Peyer's patch (tissue), 4 donors: ENCODE results near the gene MCRIP1. TPM values are rescaled to one million over a fixed set of nuclear protein-coding genes. Genes with fewer than 3 reads are reported as not detected.

Experiments
- DNase-seq, 3 donors: peaks; one replicate each; pipeline ENCODE4 v3.0.0-alpha.2; 2017 to 2019
- H3K27ac ChIP-seq, 4 donors: fragments of 200-600 bp; sonication (generic); one replicate each; pipeline ENCODE4 v1.5.1; 2016 to 2019
- H3K27me3 ChIP-seq, 2 donors: fragments of 200-600 bp; sonication (generic); one replicate each; pipeline ENCODE4 v1.5.1; 2019
- H3K36me3 ChIP-seq, 3 donors: fragments of 200-600 bp; sonication (generic); one replicate each; pipeline ENCODE4 v1.5.1; 2016 to 2019
- H3K4me1 ChIP-seq, 4 donors: fragments of 200-600 bp; sonication (generic); one replicate each; pipeline ENCODE4 v1.5.1; 2016 to 2019
- H3K4me3 ChIP-seq, 4 donors: fragments of 200-600 bp; sonication (generic); 1 replicate in 3 of 4; 2 replicates in 1 of 4; pipeline ENCODE4 v1.5.1; 2016 to 2019; ENCODE audit warnings: mild to moderate bottlenecking in 1 of 4
- H3K9me3 ChIP-seq, 4 donors: fragments of 200-600 bp; sonication (generic); one replicate each; pipeline ENCODE4 v1.5.1; 2016 to 2019; ENCODE audit warnings: mild to moderate bottlenecking in 1 of 4
- CTCF ChIP-seq, 6 experiments: fragments of 450-650 bp in 4 of 6; fragments of 200-600 bp in 2 of 6; sonication (generic) in 1 of 6; IDR thresholded peaks; one replicate each; pipeline ENCODE4 v1.5.1; 2017 to 2019; ENCODE audit warnings: antibody characterized with exemption in 6 of 6, mild to moderate bottlenecking in 3 of 6, moderate library complexity in 1 of 6
- POLR2A ChIP-seq, 2 donors: fragments of 450-650 bp; IDR thresholded peaks; one replicate each; pipeline ENCODE4 v1.5.1; 2017; ENCODE audit warnings: antibody characterized with exemption in 2 of 2, mild to moderate bottlenecking in 2 of 2, moderate library complexity in 2 of 2
- total RNA-seq, 4 donors: library from RNA; depleted of rRNA; stranded (reverse); fragments of >200 nt; gene quantifications; one replicate each; pipeline ENCODE4 v1.1.0, GENCODE V29; 2016

Gene MCRIP1
- total RNA-seq, 4 donors from 2014 or later = 19.6 to 47.9 (median 28.8) TPM

GRCh38 chr17:81833921-81834830 is 1.1 kb upstream of the MCRIP1 start:
- peak overlapping the region; percentile 85 to 99 (median 94) for H3K27ac ChIP-seq
- peak overlapping the region; percentile 47 to 87 (median 84) for H3K4me3 ChIP-seq
- H3K4me1 ChIP-seq = peaks cover 0 to 23% (median 14%) of the 10 kb centered on the region in 4 donors
- TF ChIP-seq POLR2A (IDR thresholded peaks at IDR 0.05) (no peak), CTCF (IDR thresholded peaks at IDR 0.05) (no peak)
- no peaks in the 10 kb centered on the region for H3K9me3 ChIP-seq
- no peak for DNase-seq
- H3K36me3 ChIP-seq = no peaks in the 10 kb centered on the region
- no peaks in the 10 kb centered on the region for H3K27me3 ChIP-seq

DNA sequence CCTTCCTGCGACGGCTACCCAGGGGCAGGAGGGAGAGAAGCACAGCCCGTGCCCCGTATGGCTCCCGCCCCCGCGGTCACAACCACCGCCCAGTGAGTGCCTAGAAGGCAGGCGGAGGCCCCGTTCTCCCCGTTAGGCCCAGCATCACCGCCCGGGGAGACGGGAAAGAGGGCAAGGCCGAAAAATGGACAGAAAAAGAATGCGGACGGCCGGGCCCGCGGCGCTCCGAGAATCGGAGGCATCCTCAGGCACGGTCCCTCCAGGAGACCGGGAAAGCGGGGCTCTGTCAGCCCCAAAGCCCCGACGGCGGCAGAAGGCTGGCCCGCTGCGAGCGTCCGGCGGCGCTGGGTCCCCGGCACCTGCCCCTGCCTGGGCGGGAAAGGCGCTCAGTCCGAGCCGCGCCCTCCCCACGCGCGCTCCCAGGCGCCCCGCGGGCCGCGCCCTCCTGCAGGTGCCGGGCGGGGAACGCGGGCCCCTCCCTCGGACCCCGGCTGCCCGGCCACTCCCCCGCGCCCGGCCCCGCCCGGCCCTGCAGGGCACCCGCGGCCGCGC is 407 bp downstream of the MCRIP1 start:
- peaks cover 0 to 23% (median 14%) of the 10 kb centered on the region in 4 donors for H3K4me1 ChIP-seq
- peak overlapping the region; percentile 74 to 85 (median 82) for H3K4me3 ChIP-seq
- H3K27me3 ChIP-seq = no peaks in the 10 kb centered on the region
- peak overlapping the region; percentile 84 to 99 (median 86) for H3K27ac ChIP-seq
- no peaks in the 10 kb centered on the region for H3K36me3 ChIP-seq
- TF ChIP-seq POLR2A (IDR thresholded peaks at IDR 0.05) = peak; percentile 19 to 21
- TF ChIP-seq CTCF (IDR thresholded peaks at IDR 0.05) = no peak
- peak in 2 of 3 donors; percentile 32 to 61 for DNase-seq
- H3K9me3 ChIP-seq = no peaks in the 10 kb centered on the region

DNA sequence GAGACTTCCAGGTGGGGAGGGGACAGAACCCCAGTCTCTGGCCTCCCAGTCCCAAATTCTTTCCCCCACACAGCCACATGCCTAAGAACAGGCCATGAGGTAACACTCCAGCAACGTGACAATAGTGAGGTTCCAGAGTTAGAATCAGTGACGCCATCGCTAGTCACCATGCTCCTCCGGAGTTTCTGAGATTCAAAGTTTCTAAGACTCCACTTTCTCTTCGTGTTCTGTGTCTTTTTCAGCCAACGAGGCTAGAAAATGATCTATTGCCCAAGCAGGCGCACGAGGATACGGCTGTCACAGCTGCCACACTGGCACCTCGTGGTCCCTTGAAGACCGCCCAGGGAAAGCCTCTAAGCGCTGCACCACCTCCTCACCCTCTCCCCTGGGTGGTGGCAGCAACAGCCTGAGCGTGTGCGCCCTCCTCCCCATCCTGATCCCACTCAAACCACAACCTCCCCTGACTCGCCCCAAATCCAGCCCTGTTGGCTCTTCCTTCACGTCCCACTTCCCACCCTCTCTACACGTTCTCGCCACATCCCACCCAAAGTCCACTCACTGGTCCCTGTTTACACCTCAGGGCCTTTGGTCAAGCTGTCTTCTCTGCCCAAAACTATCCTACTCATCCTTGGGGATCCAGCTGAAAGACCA is 1.0 kb downstream of the MCRIP1 start:
- peak overlapping the region; percentile 84 to 99 (median 86) for H3K27ac ChIP-seq
- peak in 1 of 3 donors; percentile 28 for DNase-seq
- H3K36me3 ChIP-seq = no peaks in the 10 kb centered on the region
- TF ChIP-seq CTCF (IDR thresholded peaks at IDR 0.05) (no peak), POLR2A (IDR thresholded peaks at IDR 0.05) (no peak)
- H3K4me3 ChIP-seq = peak overlapping the region; percentile 74 to 85 (median 82)
- H3K9me3 ChIP-seq = no peaks in the 10 kb centered on the region
- no peaks in the 10 kb centered on the region for H3K27me3 ChIP-seq
- peaks cover 0 to 23% (median 14%) of the 10 kb centered on the region in 4 donors for H3K4me1 ChIP-seq

DNA sequence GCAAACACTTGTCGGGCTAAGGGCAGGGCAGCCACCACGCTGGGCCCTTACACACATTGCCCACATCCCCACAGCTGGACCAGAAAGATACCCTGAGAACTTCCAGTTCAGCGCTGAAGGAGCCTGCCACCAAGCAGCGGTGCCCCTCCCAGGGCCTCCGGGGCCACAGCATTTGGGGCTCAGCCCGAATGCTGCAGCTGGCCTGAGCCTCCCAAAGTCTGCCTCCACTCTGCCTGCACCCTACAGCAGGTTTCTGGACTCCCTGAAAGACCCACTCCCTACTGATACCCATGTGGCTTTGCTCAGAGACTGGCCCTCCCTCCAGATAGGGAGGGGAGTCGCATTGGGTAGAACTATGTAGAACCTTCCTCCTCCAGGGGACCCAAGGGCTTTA is 1.5 kb downstream of the MCRIP1 start:
- TF ChIP-seq POLR2A (IDR thresholded peaks at IDR 0.05) (no peak), CTCF (IDR thresholded peaks at IDR 0.05) (no peak)
- H3K4me1 ChIP-seq = peaks cover 0 to 23% (median 14%) of the 10 kb centered on the region in 4 donors
- H3K9me3 ChIP-seq = no peaks in the 10 kb centered on the region
- H3K27me3 ChIP-seq = no peaks in the 10 kb centered on the region
- DNase-seq = no peak
- peak overlapping the region in 1 of 4 donors; percentile 74 for H3K4me3 ChIP-seq
- H3K36me3 ChIP-seq = no peaks in the 10 kb centered on the region
- no peak overlapping the region for H3K27ac ChIP-seq

- Histone ChIP-seq H3K4me1 (peaks cover 0 to 23% (median 14%) of the 10 kb centered on the region in 4 donors), H3K9me3 (no peaks in the 10 kb centered on the region), H3K4me3 (no peak overlapping the region), H3K36me3 (no peaks in the 10 kb centered on the region), H3K27ac (no peak overlapping the region), H3K27me3 (no peaks in the 10 kb centered on the region)
- DNase-seq = no peak
- no peak for TF ChIP-seq POLR2A (IDR thresholded peaks at IDR 0.05)
- TF ChIP-seq CTCF (IDR thresholded peaks at IDR 0.05) = no peak
These were observed 3.2 kb downstream of the MCRIP1 start for GRCh38 chr17:81829858-81830257.
